ENCODE data around the gene SRRM2.

Gene SRRM2

GRCh38 chr16:2715519-2715918 lies 36.9 kb upstream of the SRRM2 start:
- H3K27ac ChIP-seq, result no peak overlapping the region
- TF ChIP-seq ZFX (IDR thresholded peaks at IDR 0.05; ENCODE audit: borderline replicate concordance) (no peak), CTCF (IDR thresholded peaks at IDR 0.05) (no peak)

GRCh38 chr16:2715966-2716885 lies 36.2 kb upstream of the SRRM2 start:
- H3K27ac ChIP-seq, result no peak overlapping the region
- TF ChIP-seq CTCF (IDR thresholded peaks at IDR 0.05) (no peak), ZFX (IDR thresholded peaks at IDR 0.05; ENCODE audit: borderline replicate concordance) (no peak)

- no peak overlapping the region for H3K27ac ChIP-seq
- TF ChIP-seq ZFX (IDR thresholded peaks at IDR 0.05; ENCODE audit: borderline replicate concordance), result no peak
Observed at GRCh38 chr16:2716948-2717347, 35.5 kb upstream of the SRRM2 start.

GRCh38 chr16:2717383-2718263 lies 34.8 kb upstream of the SRRM2 start:
- TF ChIP-seq CTCF (IDR thresholded peaks at IDR 0.05), result no peak
- no peak for TF ChIP-seq ZFX (IDR thresholded peaks at IDR 0.05; ENCODE audit: borderline replicate concordance)
- H3K27ac ChIP-seq, result no peak overlapping the region

GRCh38 chr16:2719328-2720063 lies 32.9 kb upstream of the SRRM2 start:
- peak overlapping the region; percentile 10; the same call in 1 of the 2 replicates for H3K27ac ChIP-seq
- no peak for TF ChIP-seq CTCF (IDR thresholded peaks at IDR 0.05)
- no peak for TF ChIP-seq ZFX (IDR thresholded peaks at IDR 0.05; ENCODE audit: borderline replicate concordance)

GRCh38 chr16:2720064-2720457 lies 32.4 kb upstream of the SRRM2 start, which contains the start of gene PRSS27:
TSS of gene PRSS27 (minus strand) at chr16:2720224. CDS start at chr16:2720160, 64 bp downstream.
- peak within 1 kb of the TSS; percentile 78 for H3K27ac ChIP-seq
- no peak for TF ChIP-seq ZFX (IDR thresholded peaks at IDR 0.05; ENCODE audit: borderline replicate concordance)

- H3K27ac ChIP-seq, result peak overlapping the region; percentile 78
- TF ChIP-seq ZFX (IDR thresholded peaks at IDR 0.05; ENCODE audit: borderline replicate concordance) (no peak), CTCF (IDR thresholded peaks at IDR 0.05) (peak; percentile 83)
Observed at GRCh38 chr16:2720719-2721633, 31.5 kb upstream of the SRRM2 start.

- H3K27ac ChIP-seq, result peak overlapping the region; percentile 78
Observed at GRCh38 chr16:2721634-2722173, 30.7 kb upstream of the SRRM2 start.
